NK-92 treated with Interleukin-12 subunit alpha and Interleukin-12 subunit beta, amount 100 ng/mL, for 24 hours (cell line): ENCODE measurements around the gene CDK14.

Experiments used
- DNase-seq: peaks from one replicate; lab custom pipeline; 2025; lab: John Stamatoyannopoulos, UW

The CDK14 gene

DNA sequence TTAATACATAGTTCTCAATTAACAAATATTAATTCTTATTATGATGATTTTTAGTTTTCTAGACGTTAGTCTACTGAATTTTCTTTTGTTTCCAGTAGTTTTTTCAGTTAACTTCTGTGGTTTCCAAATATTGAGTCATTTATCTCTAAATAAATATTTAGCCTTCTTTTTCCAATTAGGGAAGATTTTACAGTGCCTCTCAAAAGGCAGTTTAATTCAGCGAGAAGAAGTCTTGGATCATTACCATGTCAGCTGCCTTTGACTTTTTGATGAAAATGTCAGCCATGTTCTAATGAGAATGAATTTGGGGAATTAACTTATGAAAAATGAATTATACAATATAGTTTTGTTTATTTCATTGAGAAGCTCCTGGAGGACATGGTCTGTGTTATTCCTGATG is 90.0 kb downstream of the CDK14 start:
- no peak for DNase-seq

DNA sequence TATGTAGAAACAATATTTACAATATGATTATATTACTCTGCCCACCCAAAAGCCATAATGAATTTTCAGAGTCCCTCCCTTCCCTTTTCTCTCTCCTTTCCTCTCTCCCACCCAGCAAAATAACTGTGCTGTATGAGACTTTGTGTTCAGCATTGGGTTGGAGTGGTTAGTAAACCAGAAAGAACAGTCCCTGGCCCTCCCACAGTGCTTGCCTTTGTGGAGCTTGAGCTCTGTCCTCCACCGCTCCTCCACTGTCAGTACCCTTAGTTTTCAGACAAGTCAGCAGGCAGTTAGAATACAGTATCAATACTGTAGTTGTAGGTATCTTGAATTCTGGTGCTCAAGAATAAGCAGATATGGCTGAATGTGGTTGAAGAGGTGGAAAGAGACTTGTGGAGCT is 92.7 kb downstream of the CDK14 start:
- DNase-seq = no peak

DNA sequence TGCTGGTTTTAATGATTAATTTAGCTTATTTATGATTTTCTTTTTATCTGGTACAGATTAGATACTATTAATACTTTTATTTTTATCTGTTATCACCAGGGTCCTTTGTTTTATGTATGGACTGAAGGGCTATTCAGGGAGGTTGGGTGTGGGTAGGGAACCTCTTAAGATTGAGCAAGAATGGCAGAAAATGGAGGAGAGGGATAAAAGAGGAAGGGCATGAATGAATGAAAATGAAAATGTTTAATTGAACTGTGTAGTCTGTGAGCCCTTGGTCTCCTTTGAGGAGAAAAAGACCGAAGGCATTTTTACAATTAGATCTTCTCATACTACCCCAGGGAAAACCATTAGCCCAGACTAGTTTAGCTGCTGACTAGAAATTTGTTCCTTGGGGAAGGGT is 93.1 kb downstream of the CDK14 start:
- DNase-seq = no peak

DNA sequence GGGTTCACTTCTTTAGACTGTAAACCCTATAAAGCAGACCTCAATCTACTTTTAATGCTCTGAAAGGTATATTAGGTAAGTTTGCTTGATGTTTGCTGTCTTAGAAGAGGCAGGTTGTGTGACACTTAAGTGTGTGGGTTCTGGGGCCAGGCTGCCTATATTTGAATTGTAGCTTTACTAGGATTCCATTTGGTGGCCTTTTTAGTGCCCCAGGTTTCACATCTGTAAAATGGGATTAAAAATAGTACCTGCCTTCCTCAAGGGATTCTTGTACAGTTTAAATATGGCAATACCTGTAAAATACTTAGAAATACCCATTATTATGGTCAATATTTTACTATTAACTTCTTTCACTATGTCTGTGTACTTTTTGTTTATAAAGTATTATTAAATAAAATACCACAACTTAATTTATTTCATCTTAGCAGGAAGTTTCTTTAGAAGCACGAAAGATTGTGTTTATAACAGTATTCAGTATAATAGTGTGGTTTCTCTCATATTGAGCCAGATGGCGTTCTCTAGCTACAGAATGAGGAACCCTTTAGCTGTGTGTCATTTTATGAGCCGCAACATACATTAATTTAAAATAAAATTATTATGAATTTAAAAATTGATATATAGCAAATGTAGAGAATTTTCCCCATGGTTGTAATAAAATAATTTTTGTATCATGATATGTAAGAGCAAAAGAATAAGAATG is 94.2 kb downstream of the CDK14 start:
- DNase-seq = no peak

DNA sequence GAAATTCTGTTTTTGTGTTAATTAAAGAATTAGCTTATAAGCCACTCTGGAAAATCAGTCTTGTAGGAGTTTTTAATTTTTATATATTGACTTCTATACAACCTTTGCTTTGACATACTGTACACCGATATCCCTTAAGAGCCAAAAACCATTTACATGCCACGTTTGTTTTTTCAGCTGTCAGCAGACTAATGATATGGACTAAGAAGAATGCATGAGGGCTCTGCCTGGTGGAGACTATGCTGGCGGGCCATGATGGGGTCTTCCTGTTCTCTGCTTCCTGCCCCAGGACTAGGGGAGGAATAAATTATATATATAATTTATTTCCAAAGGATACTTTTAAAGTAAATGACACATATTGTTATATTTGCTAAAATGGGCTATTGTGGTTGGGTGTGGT is 96.3 kb downstream of the CDK14 start:
- DNase-seq = no peak

DNA sequence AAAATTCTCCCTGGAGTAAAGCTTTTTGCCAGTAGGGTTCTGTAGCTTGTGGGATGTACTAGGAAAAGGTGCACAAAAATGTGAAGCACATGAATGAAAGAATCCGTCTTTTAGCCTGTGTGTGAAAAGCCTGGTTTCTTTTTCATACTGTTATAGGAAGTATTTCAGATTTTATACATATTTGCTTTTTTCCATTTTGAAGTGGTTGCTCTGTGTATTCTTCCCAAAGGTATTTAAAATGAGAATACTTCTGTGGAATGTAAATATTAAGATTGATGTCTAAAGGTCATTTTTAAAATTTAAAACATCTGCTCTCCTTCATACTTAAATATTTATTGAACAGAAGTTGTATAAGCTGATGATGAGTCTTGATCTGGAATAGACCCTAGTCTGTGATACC is 96.8 kb downstream of the CDK14 start:
- DNase-seq = no peak

DNA sequence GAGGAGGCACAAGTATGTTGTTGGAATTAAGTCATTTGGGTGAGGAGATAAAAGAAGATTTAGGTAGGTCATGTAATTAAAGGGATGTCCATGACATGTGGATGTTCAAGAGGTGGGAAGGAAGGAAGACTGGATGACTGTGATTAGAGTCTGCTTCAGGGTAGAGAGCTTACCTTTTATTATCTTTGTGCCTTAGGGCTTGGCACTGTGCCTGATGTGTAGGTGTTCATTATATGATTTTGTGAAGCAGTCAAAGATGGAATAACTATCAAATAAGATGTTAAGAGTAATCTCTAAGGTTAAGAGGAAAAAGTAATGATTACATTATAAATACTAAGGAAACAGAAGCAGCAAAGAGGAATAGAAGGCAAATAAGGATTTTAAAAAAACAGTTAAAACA is 97.8 kb downstream of the CDK14 start:
- no peak for DNase-seq

DNA sequence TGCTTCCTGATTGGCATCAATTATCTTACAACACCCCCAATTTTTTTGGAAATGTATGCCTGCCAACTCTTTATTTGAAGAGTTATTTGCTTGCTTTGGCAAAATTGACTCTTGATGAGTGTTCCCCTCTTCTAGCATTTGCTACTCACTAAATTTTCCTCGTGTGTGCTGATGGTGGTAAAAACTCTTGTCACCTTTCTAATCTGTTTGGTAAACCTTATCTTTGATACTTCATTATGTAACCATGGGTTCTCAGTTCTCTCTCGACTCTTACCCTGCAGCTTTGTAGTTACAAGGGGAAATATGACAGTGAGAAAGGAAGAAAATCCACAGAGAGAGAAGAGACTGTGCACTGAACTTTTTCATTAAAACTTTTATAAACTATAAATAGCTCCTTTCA is 102.5 kb downstream of the CDK14 start:
- DNase-seq = no peak

DNA sequence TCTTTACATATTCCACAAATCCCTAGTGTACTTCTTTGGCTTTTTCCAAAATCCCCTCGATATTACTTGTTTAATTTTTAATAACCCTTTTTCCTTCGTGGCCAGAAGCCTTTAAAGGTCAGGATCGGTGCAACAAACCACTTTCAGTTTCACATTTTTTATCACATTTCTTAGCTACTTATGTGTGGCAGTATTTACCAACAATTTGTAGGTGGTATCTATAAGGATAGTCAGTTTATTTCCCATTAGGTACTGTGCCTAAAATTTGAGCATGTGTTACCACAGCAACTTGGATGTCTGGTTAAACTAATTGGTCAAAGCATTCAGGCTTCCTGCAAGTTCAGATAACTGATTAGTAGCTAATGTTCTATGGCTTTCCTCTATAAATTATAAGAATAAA is 104.9 kb downstream of the CDK14 start:
- DNase-seq = no peak

DNA sequence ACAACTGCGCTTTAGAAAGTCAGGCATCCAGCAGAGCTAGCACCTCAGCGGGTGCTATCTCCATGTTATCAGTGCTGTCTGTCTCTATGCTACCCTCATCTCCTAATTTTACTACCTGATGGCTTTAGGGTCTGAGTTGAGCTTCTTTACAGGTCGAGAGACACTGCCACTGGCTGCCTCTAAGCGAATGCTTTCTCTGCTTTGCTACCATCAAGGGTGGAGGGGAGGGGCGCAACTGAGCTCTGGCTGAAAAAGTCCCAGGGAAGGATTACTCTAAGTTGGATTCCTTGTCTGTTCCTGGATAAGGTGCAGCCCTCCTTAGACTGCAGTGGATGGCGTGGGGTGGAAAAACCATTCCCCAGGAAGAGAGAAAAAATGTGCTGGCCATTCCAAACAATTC is 105.7 kb downstream of the CDK14 start:
- no peak for DNase-seq

DNA sequence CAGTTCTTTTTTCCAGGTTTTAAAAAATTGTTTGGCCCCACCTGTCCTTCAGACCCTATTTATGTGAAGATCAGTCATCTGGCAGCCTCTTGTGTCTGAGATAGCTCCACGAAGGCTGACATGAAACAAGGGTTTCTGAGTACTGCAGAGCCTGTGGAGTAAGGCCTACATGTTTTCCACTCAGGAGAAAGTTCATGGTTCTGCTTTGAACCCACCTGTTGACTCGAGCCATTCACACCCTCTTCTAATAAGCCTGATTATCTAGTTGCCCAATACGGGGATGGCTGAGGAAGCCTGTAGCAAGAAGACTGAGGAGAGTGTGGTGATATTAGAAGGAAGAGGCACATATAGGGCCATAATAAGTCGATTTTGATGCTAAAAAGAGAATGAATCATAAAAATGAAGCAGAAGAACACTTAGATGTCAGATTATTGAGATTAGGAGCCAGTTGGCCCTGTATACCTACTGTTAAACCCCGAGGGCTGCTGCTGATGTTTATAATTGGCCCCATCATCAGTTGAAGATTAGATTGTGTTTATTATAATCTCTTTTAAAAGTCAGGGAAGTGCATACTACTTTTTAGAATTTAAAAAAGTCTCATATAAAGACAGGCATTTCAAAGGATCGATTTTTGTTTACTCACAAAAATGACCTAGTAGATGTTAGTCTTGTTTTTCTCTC is 109.4 kb downstream of the CDK14 start:
- no peak for DNase-seq

DNA sequence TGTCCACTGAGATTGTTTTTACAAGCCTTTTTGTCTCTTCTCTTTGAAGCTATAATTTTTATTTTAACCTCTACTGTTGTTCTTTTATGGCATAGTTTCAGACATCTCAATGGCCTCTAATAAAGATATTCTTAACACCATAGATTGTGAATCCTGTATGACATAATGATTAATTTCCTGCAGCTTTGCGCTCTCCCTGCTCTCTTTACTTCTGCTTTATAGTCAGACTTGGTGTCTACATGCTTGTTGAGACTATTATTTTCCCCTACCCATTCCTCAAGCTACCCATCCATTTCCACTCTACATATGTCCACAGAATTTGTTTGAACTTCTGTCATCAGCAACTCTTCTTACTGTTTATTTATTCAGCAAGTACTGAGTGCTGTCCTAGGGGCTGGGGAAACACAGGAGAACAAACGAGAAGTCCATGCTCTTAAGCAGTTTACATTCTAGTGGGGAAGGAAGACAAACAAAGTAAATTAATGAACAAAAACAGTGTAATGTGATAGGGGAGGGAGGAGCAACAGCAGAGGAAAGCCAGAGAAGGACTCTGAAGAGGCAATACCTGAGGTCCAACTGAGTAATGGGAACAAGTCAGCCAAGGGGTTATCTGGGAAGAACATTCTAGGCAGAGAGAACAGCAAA is 110.1 kb downstream of the CDK14 start:
- no peak for DNase-seq

DNA sequence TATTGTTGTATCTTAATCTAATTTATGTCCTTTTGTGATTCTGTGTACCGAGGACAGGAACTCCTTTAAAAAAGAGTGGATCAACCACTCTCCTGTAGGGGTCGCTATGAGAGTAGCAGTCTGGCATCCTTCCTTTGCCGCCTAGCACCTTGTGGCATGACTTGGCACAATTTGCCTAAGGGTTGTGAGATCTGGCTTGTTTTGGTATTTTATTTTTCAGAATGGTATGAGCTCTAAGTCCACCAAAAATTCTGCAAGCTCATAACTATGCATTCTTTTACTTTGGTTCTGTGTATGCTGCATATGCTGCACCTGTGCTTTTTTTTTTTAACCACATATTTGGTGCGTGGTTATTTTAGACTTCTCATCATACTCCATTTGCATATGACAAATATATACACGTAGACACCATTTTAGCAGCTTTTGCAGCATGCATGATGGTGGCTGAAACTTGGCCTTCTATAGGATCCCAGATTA is 112.8 kb downstream of the CDK14 start:
- DNase-seq = peak; percentile 48

DNA sequence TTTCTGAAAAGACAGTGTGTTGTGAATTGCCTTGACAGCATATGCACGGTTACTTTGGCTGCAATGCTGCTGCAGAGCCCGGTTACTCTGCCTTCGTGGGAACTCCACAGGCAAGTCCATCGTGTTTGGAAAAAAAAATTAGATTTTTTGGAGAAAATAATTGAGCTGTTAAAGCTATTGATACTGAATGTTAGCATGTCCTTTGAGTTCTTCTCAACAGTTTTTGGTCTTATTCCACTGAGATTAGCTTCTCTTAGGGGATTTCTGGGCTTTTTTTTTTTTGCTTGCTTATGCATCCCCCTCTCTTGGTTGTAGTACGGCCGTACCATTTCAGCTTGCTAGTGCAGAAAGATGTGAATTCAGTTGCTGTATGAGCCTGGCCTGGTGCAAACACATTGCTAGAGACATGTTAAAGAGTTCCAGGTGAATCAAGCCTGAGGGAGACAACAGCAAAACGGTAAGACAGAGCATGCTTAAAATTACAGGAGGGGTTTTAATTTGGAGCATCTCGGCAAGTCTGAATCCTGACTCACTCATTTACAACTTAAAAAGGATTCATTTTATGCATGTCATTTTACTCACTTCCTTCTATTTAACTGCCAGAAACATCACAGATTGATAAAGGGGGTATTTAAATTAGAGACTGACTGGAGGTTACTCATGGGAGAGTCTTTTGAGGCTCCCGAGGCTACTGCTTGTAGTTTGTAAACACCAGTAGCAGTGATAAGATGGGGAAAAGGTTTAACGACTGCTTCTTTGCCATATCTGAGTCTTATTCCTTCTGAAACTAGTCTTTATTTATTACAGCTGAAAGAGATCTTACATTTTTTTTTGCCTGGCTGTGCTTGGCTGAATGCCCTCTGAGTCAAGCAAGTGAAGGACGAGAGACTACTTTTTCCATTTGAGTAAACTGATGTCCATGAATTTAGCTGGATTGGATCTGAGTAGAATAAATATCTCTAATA is 113.7 kb downstream of the CDK14 start:
- no peak for DNase-seq

DNA sequence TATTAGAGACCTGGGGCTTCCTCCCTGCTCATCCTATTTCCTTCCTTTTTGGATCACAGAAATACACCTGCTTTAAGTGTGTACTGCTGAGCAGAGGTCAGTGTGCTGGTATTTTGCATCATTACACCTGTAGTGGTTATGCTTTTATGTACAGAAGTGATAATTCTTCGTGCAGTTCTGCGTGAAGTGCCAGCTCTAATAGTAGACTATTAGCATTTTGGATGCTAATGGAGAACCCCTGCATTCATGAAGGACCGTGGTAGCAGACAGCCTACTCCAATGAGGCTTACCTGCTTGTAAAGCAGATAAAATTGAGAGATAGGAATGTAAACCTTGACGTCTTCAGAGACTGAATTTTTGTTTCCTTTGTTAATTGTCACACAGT is 114.3 kb downstream of the CDK14 start:
- DNase-seq = no peak

DNA sequence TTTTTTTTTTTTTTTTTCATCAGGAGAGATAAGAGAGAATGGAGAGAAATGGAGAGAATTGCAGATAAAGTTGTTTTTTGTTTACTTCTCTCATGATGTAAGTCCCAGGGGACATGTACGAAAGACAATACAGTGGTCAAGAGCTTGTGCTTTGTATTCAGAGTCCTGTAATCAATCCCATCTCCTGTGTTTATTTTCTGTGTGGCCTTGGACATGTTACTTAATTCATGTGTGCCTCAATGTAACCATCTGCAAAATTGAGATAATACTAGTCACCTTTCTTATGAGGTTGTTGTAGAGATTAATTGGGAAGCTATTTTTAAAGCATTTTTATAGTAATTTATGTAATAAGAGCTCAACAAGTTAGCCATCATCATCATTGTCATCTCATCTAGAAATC is 117.5 kb downstream of the CDK14 start:
- no peak for DNase-seq

DNA sequence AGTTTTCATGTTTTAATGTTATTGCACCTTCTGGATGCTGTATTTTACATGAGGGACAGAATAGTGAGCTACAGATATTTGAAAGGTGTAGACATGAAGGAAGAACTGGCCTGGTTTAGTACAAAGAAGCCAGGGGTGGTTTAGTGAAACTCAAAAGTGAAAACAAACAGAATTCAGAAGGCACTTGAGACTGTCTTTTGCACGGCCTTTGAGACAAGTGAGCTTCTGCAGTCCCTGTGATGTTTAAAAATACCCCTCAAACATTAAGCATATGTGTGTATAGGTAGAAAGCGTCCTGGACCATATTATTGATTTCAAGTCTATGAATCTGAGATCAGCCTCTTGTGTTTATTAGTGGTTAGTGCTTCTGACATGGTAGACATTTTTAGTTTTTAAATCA is 118.9 kb downstream of the CDK14 start:
- no peak for DNase-seq

DNA sequence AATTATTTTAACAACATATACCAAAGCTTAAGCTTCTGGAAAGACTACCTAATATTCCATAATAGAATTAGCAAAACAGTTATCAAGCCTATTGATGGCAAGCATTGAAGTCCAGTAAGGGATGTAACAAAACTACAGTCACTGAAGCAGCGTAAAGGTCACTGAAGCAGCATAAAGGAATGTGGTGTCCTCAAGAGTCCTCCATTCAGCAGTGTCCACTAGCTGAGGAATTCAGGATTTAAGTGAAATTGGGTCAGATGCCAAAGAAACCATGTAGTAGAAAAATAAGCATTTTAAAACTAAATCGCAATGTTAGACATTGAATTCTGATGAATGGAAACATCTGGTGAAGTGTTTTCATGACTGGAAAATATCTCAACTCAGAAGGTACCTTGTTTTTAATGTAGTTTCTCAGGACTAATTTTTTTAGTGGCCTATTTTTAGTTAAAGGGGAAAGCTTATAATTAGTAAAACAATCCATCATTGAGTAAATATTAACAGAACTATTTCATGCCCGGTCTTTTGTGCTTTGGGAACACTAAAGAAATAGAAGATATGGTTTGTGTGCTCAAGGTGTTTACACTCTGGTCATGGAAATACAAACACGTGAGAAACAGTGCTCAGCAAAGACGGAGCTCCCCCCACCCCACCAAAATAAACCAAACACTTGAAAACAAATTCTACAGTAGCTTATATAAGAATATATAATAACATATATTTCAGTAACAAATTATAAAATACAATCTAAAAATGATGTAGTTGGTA is 121.4 kb downstream of the CDK14 start:
- DNase-seq = no peak

DNA sequence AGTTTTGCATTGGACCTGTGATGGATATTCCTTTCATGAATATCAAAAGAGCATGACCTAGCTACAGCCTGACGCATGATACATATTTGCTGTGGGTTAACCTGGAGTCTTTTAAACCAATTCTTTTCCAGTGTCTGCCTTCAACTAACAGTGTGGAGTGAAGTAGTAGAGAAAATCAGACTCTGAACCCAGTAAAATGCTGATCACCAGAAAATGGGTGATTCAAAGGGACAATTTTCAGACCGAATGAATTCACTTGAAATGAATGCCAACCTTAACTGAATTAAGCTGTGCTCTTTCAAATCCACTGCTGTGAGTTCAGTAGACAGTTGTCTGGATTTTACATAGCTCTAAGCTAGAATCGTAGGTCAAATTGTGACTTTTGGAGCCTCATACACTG is 123.0 kb downstream of the CDK14 start:
- DNase-seq = no peak

DNA sequence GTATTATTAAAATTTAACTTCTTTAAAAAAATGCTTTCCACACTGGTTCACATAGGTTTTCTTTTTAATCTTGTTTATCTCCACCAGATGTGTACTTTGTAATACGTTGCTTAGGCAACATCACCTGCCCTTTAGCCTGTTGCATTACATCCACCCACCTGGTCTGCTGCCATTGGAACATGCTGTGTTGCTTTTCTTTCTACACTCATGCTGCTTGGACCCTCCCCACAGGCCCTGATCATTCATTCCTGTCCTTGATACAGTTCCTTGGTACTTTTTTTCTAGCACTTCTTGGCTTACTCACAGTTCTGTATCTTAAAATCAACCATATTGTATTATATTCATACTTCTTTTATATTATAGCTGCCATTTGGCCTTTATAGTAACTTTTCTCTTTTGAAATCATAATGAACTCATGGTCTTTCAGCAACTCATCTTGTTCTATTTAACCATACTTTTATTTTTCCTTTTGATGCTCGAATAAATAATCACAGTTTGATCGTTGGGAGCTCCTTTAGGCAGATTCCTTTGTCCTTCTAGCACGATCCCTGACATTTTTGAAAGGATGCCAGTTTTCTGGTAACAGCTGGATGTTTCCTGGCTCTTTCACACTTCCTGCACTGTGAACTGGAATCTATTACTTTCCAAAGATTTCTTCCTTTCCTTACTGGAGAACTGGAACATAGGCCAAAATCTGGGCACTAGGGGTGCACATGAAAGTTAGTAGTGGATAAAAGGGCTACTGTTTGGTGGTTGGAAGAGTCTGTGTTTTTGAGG is 125.1 kb downstream of the CDK14 start:
- no peak for DNase-seq
